ENCODE results near the gene TUBA1B. TPM values are rescaled to one million over a fixed set of nuclear protein-coding genes. Genes with fewer than 3 reads are reported as not detected.

TUBA1B gene
- total RNA-seq, 1 experiment from 2014 or later = 3,645 TPM

GRCh38 chr12:49126852-49127763 is 4.1 kb downstream of the TUBA1B start:
- Histone ChIP-seq H3K4me3 (ENCODE audit: low read depth, low read length, poor library complexity, severe bottlenecking) (no peak overlapping the region), H3K4me1 (ENCODE audit: insufficient read depth, low read length, poor library complexity, severe bottlenecking) (peaks cover 18% of the 10 kb centered on the region), H3K36me3 (ENCODE audit: insufficient read depth, low read length, poor library complexity, severe bottlenecking) (peaks cover 35% of the 10 kb centered on the region), H3K27ac (ENCODE audit: low read depth, low read length, poor library complexity, severe bottlenecking) (peak overlapping the region; percentile 52), H3K9me3 (ENCODE audit: low read depth, low read length, poor library complexity, severe bottlenecking) (no peaks in the 10 kb centered on the region), H3K27me3 (replicated peaks; ENCODE audit: insufficient read depth, low read depth, low read length, poor library complexity) (no peaks in the 10 kb centered on the region)
- intact Hi-C loops (cut with micrococcal nuclease; ENCODE audit: unreplicated experiment) = no loop called here
- peak; percentile 41 for DNase-seq (ENCODE audit: low spot score)
- TF ChIP-seq EZH2 (IDR thresholded peaks at IDR 0.05; ENCODE audit: borderline replicate concordance, low read depth, low read length, poor library complexity, severe bottlenecking) (no peak), CTCF (conservative IDR thresholded peaks at IDR 0.05; ENCODE audit: low read depth, low read length) (no peak)
- BruUV-seq (replicated peaks) = no TSS peak
- POLR2A ChIA-PET (ENCODE audit: low non-redundant PET) = interaction anchor here (0.5 to 0.6 kb wide), 3 partner anchors 13 to 133 kb away, joined by 3 read pairs; no protein-coding TSS in a partner anchor
- CTCF ChIA-PET = interaction anchor here (1.7 kb wide), 1 partner anchor 39 kb away, joined by 4 read pairs; no protein-coding TSS in a partner anchor

- POLR2A ChIA-PET (ENCODE audit: low non-redundant PET) = interaction anchor here (0.6 kb wide), 1 partner anchor 28 kb away, joined by 4 read pairs; no protein-coding TSS in a partner anchor
- DNase-seq (ENCODE audit: low spot score) = peak; percentile 53
- no TSS peak for BruUV-seq (replicated peaks)
Observed at GRCh38 chr12:49121047-49121696, 10.0 kb downstream of the TUBA1B start.

More at GRCh38 chr12:49121047-49121696, 10.0 kb downstream of the TUBA1B start:
- Histone ChIP-seq H3K36me3 (ENCODE audit: insufficient read depth, low read length, poor library complexity, severe bottlenecking) (no peaks in the 10 kb centered on the region), H3K27me3 (replicated peaks; ENCODE audit: insufficient read depth, low read depth, low read length, poor library complexity) (no peaks in the 10 kb centered on the region), H3K9me3 (ENCODE audit: low read depth, low read length, poor library complexity, severe bottlenecking) (no peaks in the 10 kb centered on the region), H3K27ac (ENCODE audit: low read depth, low read length, poor library complexity, severe bottlenecking) (no peak overlapping the region), H3K4me3 (ENCODE audit: low read depth, low read length, poor library complexity, severe bottlenecking) (no peak overlapping the region), H3K4me1 (ENCODE audit: insufficient read depth, low read length, poor library complexity, severe bottlenecking) (no peaks in the 10 kb centered on the region)
- intact Hi-C loops (cut with micrococcal nuclease; ENCODE audit: unreplicated experiment) = loop anchor here (2.0 kb wide), 2 partner anchors 32 to 56 kb away; no protein-coding TSS in a partner anchor
- CTCF ChIA-PET = interaction anchor here (0.5 to 3.4 kb wide), 8 partner anchors 9 to 124 kb away, joined by 3 to 34 read pairs (median 4); partner anchors contain the start of gene TUBA1B
- TF ChIP-seq EZH2 (IDR thresholded peaks at IDR 0.05; ENCODE audit: borderline replicate concordance, low read depth, low read length, poor library complexity, severe bottlenecking) (no peak), CTCF (conservative IDR thresholded peaks at IDR 0.05; ENCODE audit: low read depth, low read length) (peak; percentile 72)
